GM21381 (cell line): ENCODE data around the gene ULK4.

Source experiments
- ATAC-seq: cut with Tn5 transposase; IDR thresholded peaks from one replicate; pipeline ENCODE4 v1.9.1; 2021; ENCODE audit warnings: mild to moderate bottlenecking, moderate library complexity; ENCODE audit not compliant: unreplicated experiment

ULK4 gene

DNA sequence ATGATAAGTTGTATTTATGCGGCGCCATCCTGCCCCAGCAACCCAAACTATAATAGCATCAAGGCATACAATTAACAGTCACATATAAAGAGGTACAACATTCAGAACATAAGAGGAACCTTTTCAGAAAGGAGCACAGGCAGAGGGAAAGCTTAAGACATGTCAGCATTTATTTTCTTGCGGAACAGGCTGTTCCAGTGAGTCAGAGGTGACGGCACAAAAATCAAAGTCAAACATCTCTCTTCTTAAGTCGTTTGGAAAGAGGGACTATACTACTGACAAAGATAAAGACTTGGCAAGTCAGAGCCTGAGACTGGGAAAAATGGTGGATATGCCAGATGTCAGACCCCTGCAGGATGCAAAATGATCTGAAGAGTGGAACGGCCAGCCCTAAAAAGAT lies 634.2 kb downstream of the ULK4 start:
- ATAC-seq: no peak

DNA sequence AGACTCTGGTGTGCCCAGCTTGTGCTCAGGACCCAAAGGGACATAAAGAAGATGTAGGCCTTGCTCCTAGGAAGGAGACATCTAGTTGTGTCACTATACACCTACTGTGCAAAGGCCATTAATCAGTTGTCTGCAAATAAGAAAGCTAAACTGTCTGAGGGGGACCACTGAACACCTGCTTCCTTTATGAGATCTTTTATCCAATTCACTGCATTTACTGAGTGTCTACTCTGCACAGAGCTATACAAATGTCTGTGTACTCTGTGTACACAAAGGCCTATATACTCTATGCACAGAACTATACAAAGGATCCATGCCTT lies 637.8 kb downstream of the ULK4 start:
- ATAC-seq: no peak

DNA sequence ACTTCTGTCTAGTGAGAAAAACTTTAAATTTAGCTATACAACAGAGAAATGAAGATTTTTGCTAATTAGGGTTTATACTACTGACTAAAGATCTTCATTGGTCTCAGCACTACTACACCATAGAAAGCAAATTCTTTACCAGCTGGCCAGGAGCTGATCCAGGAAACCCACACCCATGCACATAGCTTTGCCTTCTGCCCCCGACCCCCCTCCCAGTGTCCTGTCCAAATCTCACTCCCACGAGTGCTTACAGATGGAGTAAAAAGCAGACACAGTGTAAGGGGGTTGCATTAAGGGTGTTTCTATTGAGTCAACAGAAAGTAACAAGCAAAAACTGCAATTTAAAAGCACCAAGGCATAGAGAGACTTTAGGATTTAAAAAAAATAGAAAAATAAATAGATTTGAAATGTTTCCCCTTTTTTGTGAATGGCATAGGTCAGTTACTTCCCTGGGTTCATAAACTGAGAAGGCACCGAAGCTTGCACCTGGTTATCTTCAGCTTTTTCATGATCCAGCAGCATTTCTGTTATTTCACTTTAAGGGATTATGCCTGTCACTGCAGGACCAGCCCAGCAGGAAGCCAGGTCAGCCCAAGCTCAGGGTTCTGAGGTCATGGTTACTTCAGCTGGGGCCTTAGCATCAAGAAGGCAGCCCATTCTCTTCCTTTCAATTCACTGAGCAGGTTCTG lies 638.3 kb downstream of the ULK4 start:
- no peak for ATAC-seq

DNA sequence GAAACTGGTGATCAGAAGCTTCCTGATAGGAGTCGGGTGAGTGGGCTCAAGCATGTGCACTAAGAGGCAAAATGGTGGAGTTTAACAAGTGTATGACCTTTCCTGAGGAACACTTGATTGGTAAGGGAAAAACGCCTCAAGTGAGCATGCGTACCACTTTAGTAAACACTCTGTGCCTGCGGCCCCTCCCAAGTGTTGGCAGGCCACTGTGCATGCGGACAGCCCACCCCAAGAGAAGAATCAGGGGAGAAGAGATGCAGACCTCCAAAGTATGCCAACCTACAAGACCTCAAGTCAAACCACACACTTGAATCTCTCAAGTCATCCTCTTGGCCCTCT lies 640.3 kb downstream of the ULK4 start:
- no peak for ATAC-seq

DNA sequence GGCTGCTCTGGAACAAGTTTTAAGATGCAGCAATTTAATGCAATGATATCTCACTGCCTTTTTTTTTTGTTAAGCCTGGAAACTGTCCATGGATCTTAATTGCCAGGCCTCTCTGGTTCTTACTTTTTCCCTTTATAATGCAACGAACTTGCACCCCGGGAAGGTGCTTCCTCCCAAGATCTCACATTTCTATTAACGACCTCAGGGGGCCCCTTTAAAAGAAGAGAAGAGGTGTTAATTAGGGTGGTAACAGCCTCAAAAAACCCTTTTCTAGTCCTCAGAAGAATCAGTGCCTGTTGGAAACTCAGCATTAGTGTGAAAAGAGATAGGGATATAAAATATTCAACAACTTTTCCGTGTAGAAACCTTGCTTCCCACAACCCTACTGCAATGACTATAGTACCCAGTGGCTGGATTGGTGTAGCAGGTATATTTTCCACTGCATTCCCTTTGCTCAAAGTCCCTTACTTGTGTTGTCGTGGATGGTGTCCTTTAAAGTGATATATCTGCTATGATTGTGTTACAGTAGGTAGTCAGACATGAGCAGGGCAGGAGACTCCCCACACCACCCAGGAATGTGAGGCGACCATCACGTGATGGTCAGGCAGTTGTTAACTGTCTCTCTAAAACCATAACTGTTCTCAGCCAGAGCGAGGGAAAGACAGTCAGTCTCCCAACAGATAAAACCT lies 640.8 kb downstream of the ULK4 start:
- no peak for ATAC-seq

DNA sequence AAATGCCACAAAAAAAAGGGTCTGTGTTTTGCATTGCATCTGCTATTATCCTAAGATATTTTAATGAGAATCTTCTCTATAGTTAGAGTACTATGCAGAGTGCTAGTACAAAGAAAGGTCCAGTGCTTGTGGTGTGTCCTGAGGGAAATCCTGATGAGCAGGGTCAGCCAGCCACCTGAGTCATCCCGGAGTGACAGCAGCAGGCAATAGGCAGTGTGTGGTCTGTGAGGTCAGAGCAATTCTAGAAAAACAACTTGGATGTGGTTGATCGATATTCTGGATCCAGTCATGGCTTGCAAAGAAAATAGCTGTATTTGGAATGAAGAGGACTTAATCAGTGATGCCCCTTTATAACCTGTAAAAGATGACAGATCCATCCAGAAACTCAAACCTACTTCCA lies 643.4 kb downstream of the ULK4 start:
- ATAC-seq: no peak

DNA sequence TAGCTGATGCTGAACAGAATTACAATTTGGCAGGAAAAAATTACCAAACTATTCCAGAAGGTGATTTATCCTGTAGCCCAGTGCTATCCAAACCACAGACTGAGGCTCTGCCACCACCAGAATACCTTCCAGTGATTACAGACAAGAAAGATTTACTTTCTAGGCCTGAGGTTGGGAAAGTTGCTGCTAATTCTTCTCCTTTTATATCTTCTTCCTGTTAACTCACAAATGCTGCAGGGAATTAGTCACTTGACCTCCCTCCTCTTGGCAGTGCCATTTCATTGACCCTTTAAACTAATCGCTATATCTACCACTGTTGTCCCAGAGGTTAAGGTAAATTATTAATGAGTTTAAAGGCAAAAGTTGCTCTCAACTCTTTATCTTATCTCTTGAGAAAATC lies 644.2 kb downstream of the ULK4 start:
- no peak for ATAC-seq

DNA sequence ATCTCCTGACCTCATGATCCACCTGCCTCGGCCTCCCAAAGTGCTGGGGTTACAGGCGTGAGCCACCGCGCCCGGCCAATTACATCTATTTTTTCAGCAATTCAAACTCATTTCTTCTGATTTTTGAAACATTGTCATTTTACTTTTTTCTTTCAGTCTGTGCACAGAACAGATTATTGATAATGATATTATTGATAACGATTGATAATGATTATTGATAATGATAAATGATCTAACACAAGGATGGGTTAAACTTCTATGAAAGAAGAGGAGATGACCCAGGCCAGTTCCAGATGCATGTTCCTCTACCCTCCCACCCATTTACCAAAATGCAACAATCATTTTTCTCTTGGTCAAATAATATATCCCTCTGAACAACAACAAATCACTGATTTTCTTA lies 644.6 kb downstream of the ULK4 start:
- ATAC-seq: no peak

DNA sequence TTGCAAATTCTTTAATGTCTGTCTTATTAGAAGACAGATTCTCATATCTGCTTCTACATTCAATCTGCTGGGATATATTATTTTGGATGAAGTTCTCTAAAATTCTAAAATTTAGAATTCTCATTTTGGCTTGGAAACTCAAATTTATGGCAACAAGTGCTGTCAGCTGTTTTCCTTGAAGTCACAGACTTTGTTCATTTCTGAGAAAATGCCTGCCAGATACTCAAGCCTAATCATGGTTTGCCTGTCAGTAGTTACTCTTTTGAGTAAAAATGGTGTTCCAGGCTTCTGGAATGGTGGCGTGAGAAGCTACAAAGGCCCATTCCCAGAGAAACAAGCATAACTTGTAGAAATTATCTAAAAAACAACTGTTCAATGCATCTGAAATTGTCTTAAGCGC lies 646.8 kb downstream of the ULK4 start:
- ATAC-seq: no peak

DNA sequence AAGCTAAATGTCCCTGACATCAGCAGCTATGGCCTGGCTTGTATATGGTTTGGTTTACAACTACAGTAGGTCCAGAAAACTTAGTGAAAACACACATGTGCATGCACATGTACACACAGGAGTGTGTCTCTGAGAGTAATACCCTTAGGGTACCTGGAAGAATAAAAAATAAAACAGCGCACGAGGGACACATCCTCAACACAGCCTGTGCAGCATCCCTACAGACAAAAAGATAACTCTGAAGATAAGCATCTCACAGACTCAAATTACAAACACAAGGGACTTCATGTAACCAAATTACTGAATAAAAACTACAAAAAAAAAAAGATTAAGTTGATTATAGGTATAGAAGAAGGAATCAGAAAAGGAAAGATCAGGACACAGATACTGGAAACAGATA lies 653.8 kb downstream of the ULK4 start:
- no peak for ATAC-seq

DNA sequence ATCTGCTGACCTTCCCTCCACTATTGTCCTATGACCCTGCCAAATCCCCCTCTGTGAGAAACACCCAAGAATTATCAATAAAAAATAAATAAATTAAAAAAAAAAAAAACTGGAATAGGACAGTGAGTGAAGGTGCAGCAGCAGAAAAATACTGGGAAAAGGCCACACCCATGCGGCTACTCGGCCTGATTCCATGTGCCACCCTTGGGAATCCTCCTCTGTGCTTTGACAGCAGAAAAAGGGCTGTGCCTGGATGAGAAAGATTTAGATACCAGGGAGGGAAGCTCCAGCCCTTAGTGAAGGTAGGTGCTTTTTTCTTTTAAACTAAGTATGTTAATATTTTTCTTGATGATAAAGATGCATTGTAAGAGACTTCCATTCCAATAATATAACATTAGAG lies 654.8 kb downstream of the ULK4 start:
- no peak for ATAC-seq

DNA sequence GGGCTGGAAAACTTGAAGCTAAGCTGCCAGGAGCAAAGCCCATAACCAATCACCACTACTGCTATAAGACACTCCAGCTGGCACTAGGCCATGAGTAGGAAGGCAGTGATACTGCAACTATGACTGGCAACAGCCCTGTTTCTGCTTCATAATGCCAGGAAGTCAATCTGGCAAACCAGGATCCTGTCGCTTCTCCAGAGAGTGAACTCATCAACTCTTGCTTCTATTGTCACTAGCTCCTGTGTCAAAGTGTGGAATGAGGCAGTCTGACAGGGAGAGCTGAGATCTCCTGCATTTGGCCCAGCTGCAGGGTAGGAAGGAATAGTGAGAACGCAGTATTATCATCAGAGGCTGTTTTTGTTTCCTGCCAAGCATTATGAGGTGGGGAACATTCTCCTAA lies 657.3 kb downstream of the ULK4 start:
- no peak for ATAC-seq

DNA sequence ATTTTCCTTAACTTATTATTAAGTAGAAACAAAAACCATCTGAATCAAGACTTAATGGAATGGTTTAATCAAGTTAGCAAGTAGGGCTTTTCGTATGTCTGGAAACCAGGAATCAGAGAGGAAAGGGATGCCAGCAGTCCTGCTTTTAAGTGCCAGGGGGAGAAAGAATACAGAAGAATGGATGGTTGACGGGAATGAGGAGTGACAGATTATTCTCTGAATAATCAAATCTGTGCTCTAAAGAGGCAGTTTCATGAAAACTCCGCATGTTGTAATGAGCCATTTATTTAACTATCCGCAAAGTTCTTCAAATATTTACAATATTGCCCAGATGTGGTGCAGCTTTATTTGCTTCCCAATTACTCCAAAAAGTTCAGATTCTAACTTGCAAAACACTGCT lies 659.6 kb downstream of the ULK4 start:
- ATAC-seq: no peak

DNA sequence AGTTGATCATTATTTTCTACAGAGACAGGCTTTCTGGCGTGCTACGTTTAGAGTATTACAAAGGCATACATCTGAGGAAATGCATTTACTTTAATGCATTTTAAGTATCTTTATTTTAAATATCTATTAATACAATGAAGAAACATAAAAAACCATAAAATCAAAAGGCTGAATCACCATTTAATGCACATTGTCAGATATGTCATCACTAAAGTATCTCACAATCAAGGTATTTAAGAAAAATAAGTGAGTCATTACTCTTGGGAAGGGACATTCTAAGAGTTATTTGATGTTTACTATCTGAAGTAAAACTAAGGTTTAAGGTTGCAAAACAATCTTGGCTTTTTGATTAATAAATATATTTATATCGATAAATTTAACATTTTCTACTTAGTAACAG lies 660.4 kb downstream of the ULK4 start:
- no peak for ATAC-seq

DNA sequence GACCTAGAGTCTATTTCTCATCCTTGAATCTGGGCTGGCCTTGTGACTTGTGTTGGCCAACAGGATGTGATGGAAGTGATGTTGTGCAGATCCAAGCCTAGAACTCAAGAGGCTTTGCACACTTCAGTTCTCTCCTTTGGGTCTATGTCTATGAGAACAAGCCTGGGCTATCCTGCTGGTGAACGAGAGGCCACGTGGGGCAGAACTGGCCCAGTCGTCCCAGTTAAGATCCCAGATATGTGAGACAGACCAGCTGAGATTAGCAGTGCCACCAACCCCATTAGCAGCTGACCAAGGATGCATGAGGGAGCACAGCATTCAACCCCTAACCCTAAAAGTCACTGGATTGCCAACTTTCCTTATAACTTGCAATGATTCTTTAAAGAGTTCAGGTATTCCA lies 662.9 kb downstream of the ULK4 start:
- ATAC-seq: no peak

DNA sequence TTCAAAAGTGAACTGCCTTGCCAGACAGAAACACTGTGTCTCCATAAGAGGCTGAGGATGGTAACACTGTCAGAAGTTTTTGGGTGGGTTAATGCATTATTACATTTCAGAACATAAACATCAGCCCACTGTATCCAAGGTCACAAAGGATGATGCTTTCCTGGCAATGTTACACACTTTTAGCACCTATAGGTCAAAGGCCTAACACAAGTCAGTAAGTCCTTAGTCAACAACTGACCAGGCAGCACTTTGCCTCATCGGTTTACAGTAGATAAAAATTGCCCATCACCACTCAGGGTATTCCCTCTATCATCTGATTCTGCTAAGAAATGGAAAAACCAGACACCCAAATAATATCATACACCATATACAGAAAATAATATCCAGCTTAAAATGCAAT lies 664.2 kb downstream of the ULK4 start:
- no peak for ATAC-seq

DNA sequence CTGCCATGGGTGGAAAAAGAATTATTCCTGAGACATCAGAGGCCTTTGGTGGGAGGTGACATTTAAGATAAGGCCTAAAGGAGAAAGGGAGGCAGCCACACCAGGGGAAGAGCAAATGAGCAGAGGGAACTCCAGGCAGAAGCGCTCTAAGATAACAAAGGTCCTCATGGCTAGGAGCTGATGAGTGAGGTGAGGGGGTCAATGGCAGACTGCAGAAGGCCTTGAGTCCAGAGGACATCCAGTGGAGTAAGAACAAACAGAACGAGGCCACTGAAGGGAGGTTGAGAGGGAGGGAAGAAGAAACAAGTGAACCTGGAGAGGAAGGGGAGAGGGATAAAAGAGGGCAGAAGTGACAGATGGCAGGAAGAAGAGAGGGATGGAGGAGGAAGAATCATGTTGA lies 665.3 kb downstream of the ULK4 start:
- ATAC-seq: no peak

DNA sequence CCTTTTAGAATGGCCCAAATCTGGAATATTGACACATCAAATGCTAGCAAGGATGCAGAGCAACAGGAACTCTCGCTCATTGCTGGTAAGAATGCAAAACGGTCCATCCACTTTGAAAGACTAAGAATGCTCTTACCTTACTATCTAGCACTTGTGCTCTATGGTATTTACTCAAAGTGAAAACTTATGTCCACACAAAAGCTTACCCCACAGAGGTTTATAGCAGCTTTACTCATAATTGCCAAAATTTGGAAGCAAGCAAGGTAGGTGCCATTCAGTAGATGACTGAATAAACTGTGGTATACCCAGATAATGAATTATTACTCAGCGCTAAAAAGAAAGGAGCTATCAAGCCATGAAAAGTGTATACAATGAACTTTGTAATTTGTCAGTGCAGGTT lies 666.2 kb downstream of the ULK4 start:
- ATAC-seq: no peak

DNA sequence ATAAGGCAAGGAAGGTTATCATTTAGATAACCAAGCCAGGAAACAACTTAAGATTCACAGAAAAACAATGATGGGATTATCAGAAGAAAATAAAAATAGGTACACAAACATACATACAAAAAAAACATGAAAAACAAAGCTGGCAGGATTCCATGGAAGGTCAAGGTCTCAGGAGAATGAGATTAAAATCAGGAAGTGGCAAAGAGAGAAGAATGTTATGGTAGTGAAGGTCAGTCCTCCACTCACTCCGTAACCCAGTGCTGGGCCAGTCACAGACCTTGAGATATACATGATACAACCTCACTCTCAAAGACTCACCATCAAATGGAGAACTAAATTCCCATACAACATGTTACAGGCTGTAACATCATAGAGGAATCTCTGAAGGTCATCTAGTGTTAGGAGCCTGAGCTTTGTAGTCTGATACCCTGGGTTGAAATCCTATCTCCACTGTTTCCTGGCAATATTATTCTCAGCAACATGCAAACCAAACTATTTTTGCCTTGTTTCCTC lies 668.7 kb downstream of the ULK4 start:
- ATAC-seq: no peak

DNA sequence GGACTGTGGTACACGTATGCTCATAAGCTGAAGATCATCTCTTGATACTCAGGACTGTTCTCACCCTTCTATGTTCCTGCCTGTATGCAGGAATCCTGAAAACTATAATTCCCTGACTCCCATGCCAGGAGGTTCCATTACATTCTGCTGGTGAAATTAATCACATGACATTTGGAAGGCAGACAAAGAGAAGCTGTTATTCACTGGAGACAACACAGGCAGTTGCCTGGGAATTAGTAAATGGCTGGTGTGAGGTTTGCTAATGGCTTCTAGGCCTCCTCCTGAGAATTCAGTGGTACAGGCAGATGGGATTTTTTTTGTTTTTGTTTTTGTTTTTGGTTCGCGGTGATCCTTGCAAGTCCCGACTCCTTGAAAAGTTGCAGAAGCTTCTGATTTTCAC lies 671.2 kb downstream of the ULK4 start:
- no peak for ATAC-seq

DNA sequence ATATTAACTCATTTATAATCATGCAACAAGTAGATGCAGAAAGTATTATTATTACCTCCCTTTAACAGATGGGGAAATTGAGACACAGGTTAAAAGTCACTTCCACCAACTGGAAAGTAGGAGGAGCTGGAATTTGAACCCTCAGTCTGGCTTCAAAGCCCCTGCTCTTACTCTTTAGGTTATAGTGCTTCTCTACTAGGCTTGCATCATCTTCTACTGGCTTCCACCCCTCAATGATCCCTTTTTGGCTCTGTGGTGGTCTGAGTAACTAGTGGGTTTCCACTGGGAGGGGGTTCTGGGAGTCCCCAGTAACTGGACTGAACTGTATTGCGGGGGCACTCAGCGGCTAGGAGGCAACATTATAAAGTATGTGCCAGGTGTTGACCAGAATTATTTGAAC lies 671.6 kb downstream of the ULK4 start:
- ATAC-seq: no peak

DNA sequence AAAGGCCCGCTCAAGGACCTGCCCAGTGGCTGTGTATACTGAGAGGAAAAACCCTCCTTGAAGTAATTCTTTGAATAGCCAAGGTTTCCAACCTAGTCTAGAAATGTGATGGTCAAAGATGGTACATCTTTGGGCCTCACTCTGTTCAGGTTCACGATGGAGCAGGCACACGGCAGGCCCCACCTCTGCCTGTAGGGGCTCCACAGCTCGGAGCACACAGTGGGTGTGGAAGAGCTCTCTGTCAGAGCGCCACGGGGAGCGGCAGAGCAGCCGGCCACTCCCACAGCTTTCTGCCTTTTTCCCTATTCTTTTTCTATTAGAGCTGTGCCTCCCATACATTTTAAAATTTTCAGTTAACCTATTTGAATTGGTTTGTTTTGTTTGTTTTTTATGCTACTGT lies 673.1 kb downstream of the ULK4 start:
- ATAC-seq: no peak

DNA sequence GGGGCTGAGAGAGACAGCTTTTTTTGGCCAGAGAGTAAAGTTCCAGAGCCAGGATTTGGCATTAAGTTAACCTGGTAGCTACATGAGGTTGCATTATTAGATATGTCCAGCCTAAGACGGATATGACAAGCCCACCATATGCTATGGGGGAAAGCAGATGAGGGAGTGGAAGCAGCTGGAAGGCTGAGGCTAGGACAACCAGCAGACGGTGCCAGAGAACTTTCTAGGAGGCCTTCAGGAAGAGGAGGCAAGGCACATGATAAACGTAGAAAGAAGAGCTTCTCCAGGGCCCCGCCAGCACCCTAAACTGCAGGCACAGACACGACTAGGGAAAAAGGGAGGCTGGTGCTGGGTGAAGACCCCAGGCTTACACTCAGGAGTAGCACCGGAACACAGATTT lies 675.6 kb downstream of the ULK4 start:
- no peak for ATAC-seq
